GM23248 (cell line): ENCODE results near the gene MBNL1.

Experiments
- EZH2 ChIP-seq: fragments of 200-600 bp; sonication (generic); IDR thresholded peaks from 2 replicates; pipeline ENCODE4 v1.6.1; 2018; ENCODE audit warnings: antibody characterized with exemption, mild to moderate bottlenecking; ENCODE audit not compliant: insufficient read depth, poor library complexity, severe bottlenecking
- EZH2phosphoT487 ChIP-seq: fragments of 200-600 bp; sonication (generic); IDR thresholded peaks from 2 replicates; pipeline ENCODE4 v1.6.1; 2018; ENCODE audit warnings: antibody characterized with exemption, moderate library complexity, mild to moderate bottlenecking, low read depth; ENCODE audit not compliant: insufficient read depth

DNA sequence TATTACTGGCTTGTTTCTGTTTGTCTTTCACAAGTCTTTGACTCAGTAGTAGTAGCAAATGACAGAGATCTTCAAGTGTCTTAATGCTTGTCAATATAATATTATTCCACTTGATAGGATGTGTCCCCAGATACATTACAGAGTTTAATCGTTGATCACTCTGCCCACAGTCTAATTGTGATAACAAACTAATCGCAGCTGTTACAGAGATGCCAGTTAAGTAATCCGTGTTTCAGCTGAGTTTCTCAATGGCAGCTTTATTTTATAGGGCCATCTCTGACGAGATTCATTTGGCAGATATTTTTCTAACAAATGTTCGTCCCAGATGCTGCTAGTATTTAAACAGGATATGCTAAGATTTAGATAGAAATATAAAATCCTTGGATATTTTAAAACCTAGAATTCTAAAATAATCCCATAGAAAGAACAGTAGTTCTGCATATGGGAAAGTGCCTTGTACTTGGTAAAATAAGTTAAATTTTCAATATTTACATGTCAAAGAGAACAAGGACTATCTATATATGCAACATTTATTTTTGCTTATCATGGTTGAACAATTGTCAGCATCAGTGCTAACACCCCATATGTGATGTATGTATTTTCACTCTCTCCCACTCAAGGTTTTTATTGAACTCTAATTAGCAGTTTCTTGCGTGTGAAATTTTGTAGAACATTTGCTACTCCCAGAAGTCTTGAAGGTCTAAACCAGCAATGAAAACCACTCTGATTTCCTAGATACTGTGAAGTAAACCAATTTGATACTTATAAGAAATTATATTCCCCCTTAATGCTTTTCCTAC is 185.5 kb downstream of the MBNL1 start:
- no peak for TF ChIP-seq EZH2
- no peak for TF ChIP-seq EZH2phosphoT487
